Calu3 (cell line): ENCODE data around the gene PPOX. TPM values are rescaled to one million over a fixed set of nuclear protein-coding genes. Genes with fewer than 3 reads are reported as not detected.

Source experiments
- BruUV-seq: library from RNA; stranded (reverse); fragments of 400-500 nt; replicated peaks from 2 replicates; lab custom pipeline; 2021; lab: Mats Ljungman, UMichigan
- CTCF ChIA-PET: fragments of 300-600 bp; sonication (Branson Sonifier 250); formaldehyde crosslinking; loops from one replicate; lab custom pipeline; 2022; ENCODE audit warnings: antibody characterized with exemption; lab: Charles Lee
- DNase-seq: peaks from one replicate; pipeline ENCODE4 v3.0.0; 2022
- H3K27ac Mint-ChIP-seq: one replicate; pipeline ENCODE4 v1.8.0; 2022; ENCODE audit warnings: mixed read lengths; ENCODE audit not compliant: unreplicated experiment
- H3K27me3 Mint-ChIP-seq: one replicate; pipeline ENCODE4 v1.8.0; 2022; ENCODE audit warnings: mixed read lengths; ENCODE audit not compliant: unreplicated experiment
- H3K36me3 Mint-ChIP-seq: one replicate; pipeline ENCODE4 v1.8.0; 2022; ENCODE audit warnings: mild to moderate bottlenecking, moderate library complexity, mixed read lengths; ENCODE audit not compliant: insufficient read depth, unreplicated experiment
- H3K4me1 Mint-ChIP-seq: one replicate; pipeline ENCODE4 v1.8.0; 2022; ENCODE audit warnings: mild to moderate bottlenecking, low read depth, mixed read lengths; ENCODE audit not compliant: unreplicated experiment
- H3K4me3 Mint-ChIP-seq: one replicate; pipeline ENCODE4 v1.8.0; 2022; ENCODE audit warnings: mild to moderate bottlenecking, low read depth, moderate library complexity, mixed read lengths; ENCODE audit not compliant: unreplicated experiment
- H3K9me3 Mint-ChIP-seq: one replicate; pipeline ENCODE4 v1.8.0; 2022; ENCODE audit warnings: low read depth, mixed read lengths; ENCODE audit not compliant: unreplicated experiment
- CTCF ChIP-seq: fragments of 200-600 bp; IDR thresholded peaks from one replicate; pipeline ENCODE4 v1.8.0; 2022; ENCODE audit warnings: antibody characterized with exemption; ENCODE audit not compliant: unreplicated experiment
- intact Hi-C: fragments of 100-400 bp; cut with micrococcal nuclease; formaldehyde crosslinking; loops from one replicate; pipeline ENCODE4 v1.10.0; 2022; ENCODE audit not compliant: unreplicated experiment
- total RNA-seq: library from RNA; stranded (reverse); gene quantifications from 2 replicates; pipeline ENCODE4 v1.2.3, GENCODE V29; 2022

PPOX gene
- total RNA-seq, 1 experiment from 2014 or later, result 27.1 TPM

- no peak overlapping the region for H3K4me3 Mint-ChIP-seq
- CTCF ChIA-PET, result interaction anchor here (0.7 kb wide), 1 partner anchor 11 kb away, joined by 4 read pairs; no protein-coding TSS in a partner anchor
- H3K27ac Mint-ChIP-seq, result no peak overlapping the region
- no peaks in the 10 kb centered on the region for H3K27me3 Mint-ChIP-seq
- no peak for DNase-seq
- peaks cover 18% of the 10 kb centered on the region for H3K4me1 Mint-ChIP-seq
- BruUV-seq, result no TSS peak
- TF ChIP-seq CTCF, result no peak
- H3K9me3 Mint-ChIP-seq, result no peaks in the 10 kb centered on the region
- intact Hi-C loops, result no loop called here
- H3K36me3 Mint-ChIP-seq, result peaks cover 56% of the 10 kb centered on the region
Observed at GRCh38 chr1:161172776-161173376, 6.7 kb downstream of the PPOX start.

GRCh38 chr1:161173711-161174110 lies 7.5 kb downstream of the PPOX start:
- Mint-ChIP-seq H3K36me3 (peaks cover 55% of the 10 kb centered on the region), H3K4me3 (no peak overlapping the region), H3K27me3 (no peaks in the 10 kb centered on the region), H3K27ac (no peak overlapping the region), H3K9me3 (no peaks in the 10 kb centered on the region), H3K4me1 (peaks cover 23% of the 10 kb centered on the region)
- CTCF ChIA-PET, result no interaction called here
- no TSS peak for BruUV-seq
- intact Hi-C loops, result no loop called here
- no peak for TF ChIP-seq CTCF
- no peak for DNase-seq

GRCh38 chr1:161174911-161175310 lies 8.7 kb downstream of the PPOX start:
- intact Hi-C loops, result no loop called here
- H3K9me3 Mint-ChIP-seq, result no peaks in the 10 kb centered on the region
- H3K36me3 Mint-ChIP-seq, result peaks cover 55% of the 10 kb centered on the region
- no peak overlapping the region for H3K4me3 Mint-ChIP-seq
- no peaks in the 10 kb centered on the region for H3K27me3 Mint-ChIP-seq
- no peak for TF ChIP-seq CTCF
- H3K4me1 Mint-ChIP-seq, result peaks cover 23% of the 10 kb centered on the region
- H3K27ac Mint-ChIP-seq, result no peak overlapping the region
- DNase-seq, result no peak
- BruUV-seq, result no TSS peak
- CTCF ChIA-PET, result no interaction called here

- TSS peak; percentile 22 for BruUV-seq
- Mint-ChIP-seq H3K27ac (peak overlapping the region; percentile 97), H3K4me1 (peaks cover 23% of the 10 kb centered on the region), H3K4me3 (peak overlapping the region; percentile 100), H3K27me3 (no peaks in the 10 kb centered on the region), H3K9me3 (no peaks in the 10 kb centered on the region), H3K36me3 (peaks cover 53% of the 10 kb centered on the region)
- intact Hi-C loops, result no loop called here
- no peak for TF ChIP-seq CTCF
- no peak for DNase-seq
- CTCF ChIA-PET, result no interaction called here
Observed at GRCh38 chr1:161175771-161176453, 9.7 kb downstream of the PPOX start.
